HG03095 (cell line): ENCODE results near the gene CALML5.

ENCODE experiments used
- ATAC-seq: cut with Tn5 transposase; IDR thresholded peaks from one replicate; pipeline ENCODE4 v1.9.1; 2021; ENCODE audit warnings: moderate library complexity; ENCODE audit not compliant: unreplicated experiment

Gene CALML5

DNA sequence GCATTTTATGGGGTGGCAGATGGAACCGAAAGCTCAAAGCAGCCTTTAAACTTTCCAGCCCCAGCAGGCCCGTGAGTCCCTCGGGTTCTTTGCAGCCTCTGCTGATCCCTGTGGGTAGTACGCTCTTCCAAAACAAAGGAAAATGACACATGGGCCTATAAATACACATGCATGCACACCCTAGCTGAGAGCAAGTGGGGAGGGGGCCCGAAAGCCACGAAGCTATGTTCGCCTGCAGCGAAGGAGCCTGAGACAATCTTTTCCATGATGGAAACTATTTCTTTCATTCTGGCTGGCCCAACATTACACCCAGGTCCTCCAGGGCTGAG is 32.2 kb downstream of the CALML5 start:
- ATAC-seq = no peak

DNA sequence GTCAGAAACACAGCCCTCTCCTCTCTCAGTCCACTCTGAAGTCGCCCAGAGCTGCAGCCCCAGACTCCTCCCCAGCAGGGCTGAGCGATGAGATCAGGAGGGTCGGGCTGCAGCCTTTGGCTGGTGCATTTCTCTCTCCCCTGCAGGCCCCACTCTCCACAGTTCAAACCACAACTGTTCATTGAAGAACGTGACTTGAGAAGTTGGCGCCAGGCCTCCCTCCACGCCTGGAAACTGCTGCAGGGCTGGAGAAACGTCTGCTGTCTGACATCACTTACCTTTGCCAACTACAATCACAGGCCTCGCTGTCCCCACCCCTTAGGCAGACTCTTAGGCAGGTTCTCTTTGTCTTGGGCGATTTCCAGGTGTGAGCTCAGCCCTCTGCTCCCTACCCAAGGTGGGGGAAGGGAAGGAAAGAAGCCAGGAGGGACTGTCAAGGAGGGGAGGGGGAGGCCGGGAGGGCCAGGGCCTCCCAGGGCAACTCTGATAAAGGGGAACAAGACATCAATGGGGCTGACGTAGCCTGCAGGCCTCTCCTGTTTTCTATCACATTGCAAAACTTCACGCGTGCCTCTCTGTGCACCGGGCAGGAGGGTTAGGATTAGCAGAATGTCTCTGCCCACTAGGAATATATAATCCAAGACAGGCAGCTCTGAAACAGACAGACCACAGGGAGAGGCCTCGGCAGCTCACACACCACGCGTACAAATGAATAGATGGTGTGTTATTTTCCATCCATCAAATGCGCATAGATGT is 32.7 kb downstream of the CALML5 start:
- ATAC-seq = no peak

DNA sequence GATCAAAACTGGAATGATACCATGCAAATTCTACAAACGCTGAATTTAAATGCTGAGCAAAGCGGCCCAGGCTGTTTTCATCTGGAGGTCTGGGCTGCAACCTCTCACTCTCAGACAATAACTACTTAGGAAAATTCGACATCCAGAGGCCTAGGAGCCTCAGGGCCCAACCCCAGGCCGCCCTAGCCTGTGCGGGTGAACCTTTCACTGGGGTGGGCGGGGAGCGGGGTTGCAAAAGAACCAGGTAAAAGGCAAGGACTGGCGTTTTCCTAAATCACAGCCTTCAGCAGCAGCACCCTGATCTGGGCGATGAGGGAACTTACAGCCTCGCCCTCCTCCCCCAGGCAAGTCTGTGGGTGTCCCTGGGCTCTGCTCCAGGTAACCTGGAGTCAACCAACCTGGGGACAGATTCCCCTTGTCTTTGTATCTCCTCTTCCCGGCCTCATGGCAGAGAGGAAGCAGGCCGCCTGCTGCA is 33.4 kb downstream of the CALML5 start:
- ATAC-seq = no peak

DNA sequence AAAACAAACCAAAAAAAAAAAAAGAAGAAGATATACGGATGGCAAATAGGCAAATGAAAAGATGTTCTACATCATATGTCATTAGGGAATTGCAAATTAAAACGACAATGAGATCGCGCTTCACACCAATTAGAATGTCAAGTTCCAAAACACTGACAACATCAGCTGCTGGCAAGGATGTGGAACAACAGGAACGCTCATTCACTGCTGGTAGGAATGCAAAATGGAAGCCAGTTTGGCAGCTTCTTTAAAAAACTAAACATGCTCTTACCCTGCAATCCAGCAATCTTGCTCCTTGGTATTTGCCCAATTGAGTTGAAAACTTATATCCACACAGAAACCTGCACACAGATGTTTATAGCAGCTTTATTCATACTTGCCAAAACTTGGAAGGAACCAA is 34.8 kb downstream of the CALML5 start:
- ATAC-seq = no peak

DNA sequence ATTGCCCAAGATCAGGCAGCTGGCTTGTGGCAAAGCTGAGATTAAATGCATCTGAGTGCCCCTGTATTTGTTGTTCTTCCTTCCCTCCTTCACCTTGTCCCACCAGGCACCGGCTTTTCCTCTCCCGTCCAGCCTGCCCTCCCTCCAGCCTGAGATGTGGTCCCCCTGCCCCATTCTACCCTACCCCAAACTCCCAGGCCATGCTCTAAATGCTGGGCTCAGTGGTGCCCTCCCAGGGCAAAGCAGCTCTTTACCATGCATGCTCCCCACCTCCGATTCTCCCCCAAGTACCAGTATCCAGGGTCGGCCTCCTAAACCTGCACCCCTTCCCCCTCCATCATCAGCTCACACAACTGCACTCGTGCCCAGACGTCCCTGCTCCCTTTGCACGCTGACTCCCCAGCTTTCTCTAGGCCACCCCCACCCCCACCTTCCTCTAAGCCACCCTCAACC is 36.5 kb downstream of the CALML5 start:
- ATAC-seq = no peak

DNA sequence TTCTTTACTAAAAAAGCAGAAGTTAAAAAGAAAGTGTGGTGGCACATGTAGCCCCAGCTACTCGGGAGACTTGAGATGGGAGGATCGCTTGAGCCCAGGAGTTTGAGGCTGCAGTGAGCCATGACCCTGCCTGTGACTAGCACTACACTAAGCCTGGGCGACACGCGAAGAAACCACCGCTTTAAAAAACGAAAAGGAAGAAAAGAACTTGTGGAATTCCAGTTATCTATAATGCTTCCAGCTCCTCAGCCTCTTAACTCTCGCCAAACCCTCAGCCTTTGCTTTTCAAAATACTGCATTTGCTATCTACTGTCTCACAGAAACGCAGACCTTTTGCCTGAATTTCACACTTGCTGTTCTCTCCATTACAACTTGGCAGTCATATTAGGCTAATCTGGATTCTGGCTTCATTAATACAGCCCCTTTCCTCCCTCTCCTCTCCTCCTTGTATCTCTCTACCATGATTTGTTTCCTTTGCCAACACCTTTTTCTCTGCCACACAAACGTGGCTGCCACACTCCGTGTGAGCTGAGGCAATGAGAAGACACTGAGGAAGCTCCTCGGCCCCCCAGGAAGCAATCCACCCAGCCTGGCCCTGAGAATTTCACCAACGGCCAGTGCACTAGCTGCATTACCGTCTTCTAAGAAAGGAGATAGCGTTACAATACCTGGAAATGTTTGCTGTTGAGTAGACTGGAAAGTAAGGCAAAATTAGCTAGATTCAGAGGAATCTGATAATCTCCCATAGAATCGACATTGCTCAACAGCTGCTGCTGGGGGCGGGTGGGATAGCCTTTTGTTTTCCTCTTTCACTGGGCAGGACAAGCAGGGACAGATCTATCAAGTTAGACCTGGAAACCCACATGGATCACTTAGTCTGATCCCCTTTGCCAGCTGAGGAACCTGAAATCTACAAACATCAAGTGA is 37.2 kb downstream of the CALML5 start:
- ATAC-seq = no peak

DNA sequence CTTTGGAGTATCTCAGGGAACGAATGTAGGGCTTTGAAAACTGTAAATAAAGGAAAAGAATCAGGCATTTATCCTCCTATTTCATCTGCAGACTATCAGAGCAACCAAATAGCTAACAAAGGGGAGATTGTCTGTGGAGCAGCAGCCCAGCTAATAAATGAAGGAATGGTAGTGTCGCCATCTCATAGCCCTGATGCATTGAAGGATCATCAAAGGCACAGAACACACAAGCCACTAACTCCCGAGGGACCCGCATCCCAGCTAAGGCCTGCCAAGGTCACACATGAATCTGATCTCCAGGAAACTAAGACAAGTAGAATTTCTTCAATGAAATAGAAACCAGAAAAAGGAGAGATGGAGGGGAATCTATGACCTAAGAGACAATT is 38.2 kb downstream of the CALML5 start:
- ATAC-seq = no peak

DNA sequence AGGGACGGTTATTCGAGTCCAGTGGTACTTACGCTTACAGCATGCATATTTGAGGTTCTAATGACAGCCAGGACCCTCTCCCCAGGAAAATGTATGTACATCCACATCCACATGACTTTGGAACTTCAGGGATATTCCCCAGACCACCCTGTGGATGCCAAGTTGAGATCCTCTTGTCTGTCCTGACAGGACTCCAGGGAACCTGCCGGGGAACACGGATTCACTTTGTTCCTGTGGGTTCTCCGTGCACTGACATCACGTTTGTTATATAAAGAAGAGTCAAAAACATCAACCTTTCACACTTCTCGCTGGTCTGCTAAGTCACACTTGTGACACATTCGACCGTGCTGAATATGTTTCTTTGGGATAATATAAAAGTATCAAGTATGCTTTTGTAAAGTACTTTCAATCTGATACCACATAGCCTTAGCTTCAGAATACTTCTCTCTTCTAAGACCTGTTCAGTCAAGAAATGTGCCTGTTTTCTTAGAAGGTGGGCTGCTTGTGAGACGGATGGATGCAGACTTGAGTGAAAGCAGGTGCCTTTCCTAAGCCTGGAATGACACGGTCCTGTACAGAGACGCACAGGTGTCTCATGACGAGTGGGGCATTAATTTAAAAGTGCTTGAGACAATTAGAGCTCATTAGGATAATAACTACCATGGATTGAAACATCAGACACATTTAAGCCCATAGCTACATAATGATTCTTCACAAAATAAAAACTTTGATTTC is 38.7 kb downstream of the CALML5 start:
- no peak for ATAC-seq

DNA sequence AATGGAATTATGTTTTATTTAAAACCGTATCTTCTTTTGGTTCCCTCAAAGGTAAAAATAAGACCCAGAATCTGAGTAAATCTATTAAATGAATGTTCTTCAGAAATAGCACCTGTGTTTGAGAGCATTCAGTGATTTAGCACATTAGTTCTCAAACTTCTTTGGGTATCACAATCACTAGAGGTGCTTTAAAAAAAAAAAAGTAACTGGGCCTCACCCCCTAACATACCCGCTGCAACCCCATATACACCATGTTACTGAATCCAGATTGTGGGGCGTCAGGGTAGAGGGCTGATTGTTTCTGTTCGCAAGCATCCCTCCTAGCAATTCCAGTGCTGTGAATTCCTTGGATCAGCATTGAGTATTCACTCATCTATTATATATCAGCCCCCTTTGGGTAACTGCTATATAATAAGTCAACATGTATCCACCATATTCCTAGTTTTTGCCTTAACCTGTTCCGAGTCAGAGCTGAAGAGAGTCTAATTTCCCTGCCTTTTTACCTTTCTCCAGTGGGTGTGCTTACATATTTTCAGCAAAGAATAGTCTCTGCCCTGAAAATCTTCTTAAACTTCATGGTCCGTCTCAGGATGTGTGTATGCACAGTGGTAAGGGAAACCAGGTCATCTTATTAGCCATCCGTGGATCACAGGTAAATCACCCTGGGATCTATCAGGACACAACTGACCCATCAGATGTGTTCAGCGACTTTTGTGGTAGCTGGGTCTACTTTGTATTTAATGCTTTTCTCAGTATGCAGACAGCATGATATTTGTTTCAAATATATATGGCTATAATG is 40.2 kb downstream of the CALML5 start:
- no peak for ATAC-seq

DNA sequence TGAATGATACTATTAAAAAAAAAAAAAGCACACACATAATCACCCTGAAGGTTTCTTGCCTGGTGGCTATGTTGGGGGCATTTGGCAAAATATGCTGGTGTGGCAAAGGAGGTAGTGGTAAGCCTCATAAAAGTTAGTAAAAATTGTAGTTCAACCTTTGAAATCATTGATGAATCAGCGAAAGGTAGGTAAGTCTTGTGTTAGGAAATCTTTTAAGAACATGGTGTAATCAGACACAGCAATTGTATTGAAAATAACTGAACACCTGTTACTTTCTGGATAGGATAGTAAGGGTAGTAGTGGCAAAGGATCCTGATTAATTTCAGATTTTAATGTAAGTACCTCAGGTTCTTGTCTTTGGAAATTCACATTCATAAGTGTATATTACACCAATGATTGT is 40.9 kb downstream of the CALML5 start:
- ATAC-seq = no peak

DNA sequence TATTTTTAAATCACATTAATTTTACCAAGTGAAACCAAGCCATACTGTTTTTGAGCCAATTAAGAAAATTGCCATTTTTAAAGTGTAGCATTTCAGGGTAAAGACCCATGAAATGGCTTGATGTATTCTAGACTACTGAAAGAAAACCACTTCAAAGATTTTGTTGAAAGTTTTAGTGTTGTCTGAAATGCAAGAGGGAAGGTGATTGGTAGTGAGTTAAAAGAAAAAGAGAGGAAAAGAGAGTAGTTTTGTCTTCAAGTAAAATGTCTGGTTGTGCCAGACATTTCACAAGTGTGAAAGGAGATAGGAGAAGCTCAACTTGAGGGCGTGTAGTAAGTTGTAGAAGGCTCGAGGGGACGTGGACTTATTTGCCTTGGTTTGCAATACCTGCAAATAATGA is 41.6 kb downstream of the CALML5 start:
- no peak for ATAC-seq

DNA sequence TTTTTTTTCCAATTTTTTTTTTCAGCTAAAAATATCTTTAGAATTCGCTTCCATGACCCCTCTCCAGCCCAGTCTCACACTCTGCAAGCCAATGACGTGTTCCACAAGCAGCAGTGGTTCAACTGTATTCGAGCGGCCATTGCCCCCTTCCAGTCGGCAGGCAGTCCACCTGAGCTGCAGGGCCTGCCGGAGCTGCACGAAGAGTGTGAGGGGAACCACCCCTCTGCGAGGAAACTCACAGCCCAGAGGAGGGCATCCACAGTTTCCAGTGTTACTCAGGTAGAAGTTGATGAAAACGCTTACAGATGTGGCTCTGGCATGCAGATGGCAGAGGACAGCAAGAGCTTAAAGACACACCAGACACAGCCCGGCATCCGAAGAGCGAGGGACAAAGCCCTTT is 42.8 kb downstream of the CALML5 start:
- ATAC-seq = no peak

DNA sequence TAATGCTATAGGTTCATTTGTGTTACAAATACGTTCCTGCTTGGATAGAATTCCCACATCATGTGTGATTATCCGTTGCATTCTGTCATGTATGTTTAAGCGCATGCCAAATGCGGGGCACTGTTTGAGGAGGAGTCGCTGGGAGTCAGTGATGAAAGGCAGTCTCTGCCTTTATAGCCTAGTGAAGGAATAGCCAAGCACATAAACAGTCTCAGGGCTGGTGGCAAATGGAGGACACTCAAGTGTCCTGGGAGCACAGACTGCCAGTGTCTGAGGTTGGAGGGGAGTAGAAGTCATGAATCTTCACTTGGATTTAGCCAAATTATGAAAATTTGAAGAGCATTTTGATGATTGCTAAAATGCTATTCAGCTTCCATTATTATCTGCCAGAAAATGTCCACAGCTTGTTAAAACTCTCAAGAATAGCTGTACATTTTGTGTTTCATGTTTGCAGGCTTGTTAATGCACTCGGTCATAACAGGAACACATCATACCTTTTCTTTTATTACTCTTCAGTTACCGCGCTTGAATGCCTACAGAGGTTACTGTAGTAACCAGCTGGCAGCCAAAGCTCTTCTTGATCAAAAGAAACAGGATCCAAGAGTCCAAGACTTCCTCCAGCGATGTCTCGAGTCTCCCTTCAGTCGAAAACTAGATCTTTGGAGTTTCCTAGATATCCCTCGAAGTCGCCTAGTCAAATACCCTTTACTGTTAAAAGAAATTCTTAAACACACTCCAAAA is 45.5 kb downstream of the CALML5 start:
- no peak for ATAC-seq

DNA sequence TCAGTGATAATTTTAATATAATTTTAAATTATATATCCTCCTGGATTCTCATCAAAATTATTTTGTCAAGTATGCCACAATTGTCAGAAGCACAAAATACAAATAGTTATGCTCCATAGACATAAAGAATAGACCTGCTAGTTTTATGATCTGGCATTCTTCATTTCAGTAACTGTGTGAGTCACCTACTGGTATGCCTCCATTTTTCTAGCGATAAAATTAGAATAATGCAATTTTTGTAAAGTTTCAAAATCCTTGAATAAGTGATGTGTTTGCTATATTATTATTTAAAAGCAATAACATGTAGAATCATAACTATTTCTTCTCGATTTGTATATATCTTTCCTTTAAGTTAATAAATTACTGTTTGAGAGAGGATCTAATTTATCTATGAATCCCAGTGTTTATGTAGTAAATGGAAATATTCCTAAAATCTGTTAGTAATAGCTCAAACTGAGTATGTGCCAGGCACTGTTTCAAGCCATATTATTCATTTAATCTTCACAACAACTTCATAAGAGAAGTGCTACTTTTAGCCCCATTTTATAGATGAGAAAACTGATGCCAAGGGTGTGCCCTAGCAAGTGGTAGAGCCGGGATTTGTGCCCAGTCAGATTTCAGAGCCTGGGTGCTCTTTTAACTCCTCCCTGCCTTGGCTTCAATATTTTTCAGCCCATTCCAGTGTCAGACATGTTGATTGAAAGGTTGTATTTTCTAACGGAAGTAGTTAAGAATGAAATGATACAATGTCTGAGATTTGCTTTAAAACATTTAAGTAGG is 48.6 kb downstream of the CALML5 start:
- no peak for ATAC-seq

DNA sequence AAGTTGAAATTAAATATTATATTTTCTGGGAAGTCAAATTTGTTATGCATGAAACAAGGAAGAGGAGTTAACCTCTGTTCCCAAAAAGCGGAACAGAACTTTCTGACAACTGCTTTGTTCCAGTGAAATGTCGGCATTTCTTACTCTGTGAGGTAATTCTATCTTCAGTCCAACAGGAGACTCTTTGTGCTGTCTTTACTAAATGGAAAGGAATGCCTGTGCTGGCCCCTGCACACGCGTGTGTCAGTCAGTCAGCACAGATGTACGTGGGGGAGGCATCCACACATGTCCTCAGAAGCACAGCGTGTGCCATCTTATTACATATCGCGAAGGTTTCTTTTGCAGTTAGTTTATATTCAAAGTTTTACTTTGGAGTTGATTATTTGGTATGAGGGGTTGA is 49.5 kb downstream of the CALML5 start:
- no peak for ATAC-seq

DNA sequence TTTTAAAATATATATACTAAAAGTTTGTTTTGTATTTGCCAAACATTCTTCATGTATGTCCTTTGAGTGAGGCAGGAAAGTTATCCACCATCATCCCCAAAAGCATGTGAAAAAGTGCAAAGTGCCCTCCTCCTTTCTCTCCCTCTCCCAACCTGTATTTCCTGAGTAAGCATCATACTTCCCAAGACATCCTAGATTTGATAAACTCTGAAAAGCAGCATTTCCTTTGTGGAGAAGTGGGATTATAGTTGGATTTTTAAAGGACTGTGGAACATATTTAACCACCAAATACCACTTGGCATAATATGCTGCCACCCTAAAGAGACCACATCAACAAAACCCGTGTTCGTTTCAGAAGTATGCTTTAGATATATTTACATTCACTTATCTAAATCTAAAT is 50.1 kb downstream of the CALML5 start:
- ATAC-seq = no peak
